CD4-positive, alpha-beta T cell treated with Interleukin-6 for 4 hours (primary cell): ENCODE data around the gene DNAAF5.

Source experiments
- DNase-seq: peaks from one replicate; pipeline ENCODE4 v3.0.0-alpha.2; 2020; ENCODE audit warnings: mixed read lengths

The DNAAF5 gene

GRCh38 chr7:818031-818699 lies 91.7 kb downstream of the DNAAF5 start:
- no peak for DNase-seq

GRCh38 chr7:820341-820740 lies 93.8 kb downstream of the DNAAF5 start:
- DNase-seq: no peak

- DNase-seq: no peak
Observed at GRCh38 chr7:821688-822087, 95.2 kb downstream of the DNAAF5 start.

GRCh38 chr7:822692-823276 lies 96.3 kb downstream of the DNAAF5 start:
- DNase-seq: no peak

- DNase-seq: no peak
Observed at GRCh38 chr7:823649-824048, 97.2 kb downstream of the DNAAF5 start.

- DNase-seq: no peak
Observed at GRCh38 chr7:824081-824480, 97.6 kb downstream of the DNAAF5 start.

- DNase-seq: no peak
Observed at GRCh38 chr7:824664-825063, 98.2 kb downstream of the DNAAF5 start.

- DNase-seq: no peak
Observed at GRCh38 chr7:825386-825785, 98.9 kb downstream of the DNAAF5 start.

GRCh38 chr7:826230-826917 lies 99.9 kb downstream of the DNAAF5 start:
- DNase-seq: no peak

GRCh38 chr7:828793-829561 lies 102.5 kb downstream of the DNAAF5 start:
- DNase-seq: no peak

- no peak for DNase-seq
Observed at GRCh38 chr7:830069-830468, 103.6 kb downstream of the DNAAF5 start.

- peak; percentile 54 for DNase-seq
Observed at GRCh38 chr7:831596-832166, 105.2 kb downstream of the DNAAF5 start.

GRCh38 chr7:832167-832967 lies 105.9 kb downstream of the DNAAF5 start, which contains the start of gene SUN1:
Gene SUN1 (plus strand): TSS chr7:832476. CDS start chr7:832525, 49 bp downstream.
- DNase-seq: peak; percentile 84

GRCh38 chr7:832968-833424 lies 106.5 kb downstream of the DNAAF5 start:
- no peak for DNase-seq

GRCh38 chr7:833601-834258 lies 107.2 kb downstream of the DNAAF5 start:
- DNase-seq: no peak

GRCh38 chr7:834277-834676 lies 107.8 kb downstream of the DNAAF5 start:
- DNase-seq: no peak

- DNase-seq: no peak
Observed at GRCh38 chr7:835021-835420, 108.5 kb downstream of the DNAAF5 start.

GRCh38 chr7:835485-836401 lies 109.2 kb downstream of the DNAAF5 start:
- DNase-seq: no peak
